ENCODE results near the gene MED23.

MED23 gene

GRCh38 chr6:131629651-131630050 is 1.6 kb upstream of the MED23 start:
- TF ChIP-seq CTCF (IDR thresholded peaks at IDR 0.05; ENCODE audit: insufficient read depth, low read length, poor library complexity, severe bottlenecking) = no peak
- Histone ChIP-seq H3K4me3 (replicated peaks; ENCODE audit: low read depth, low read length) (no peak overlapping the region), H3K27me3 (replicated peaks; ENCODE audit: control insufficient read depth, insufficient read depth, low read length) (no peaks in the 10 kb centered on the region; the same call in 1 of the 2 replicates), H3K36me3 (ENCODE audit: control insufficient read depth, insufficient read depth, low read length) (no peaks in the 10 kb centered on the region)
- DNase-seq (ENCODE audit: extremely low read depth, insufficient read length) = no peak

- H3K4me3 ChIP-seq (replicated peaks; ENCODE audit: low read depth, low read length) = no peak overlapping the region
- DNase-seq (ENCODE audit: extremely low read depth, insufficient read length) = no peak
- TF ChIP-seq CTCF (IDR thresholded peaks at IDR 0.05; ENCODE audit: insufficient read depth, low read length, poor library complexity, severe bottlenecking) = no peak
- H3K36me3 ChIP-seq (ENCODE audit: control insufficient read depth, insufficient read depth, low read length) = 0 out of 2 replicates have a peak, but pooled peaks cover 3% of the 10 kb centered on the region
- H3K27me3 ChIP-seq (replicated peaks; ENCODE audit: control insufficient read depth, insufficient read depth, low read length) = no peaks in the 10 kb centered on the region; the same call in 1 of the 2 replicates
These were observed 684 bp upstream of the MED23 start for GRCh38 chr6:131628726-131629125.

DNA sequence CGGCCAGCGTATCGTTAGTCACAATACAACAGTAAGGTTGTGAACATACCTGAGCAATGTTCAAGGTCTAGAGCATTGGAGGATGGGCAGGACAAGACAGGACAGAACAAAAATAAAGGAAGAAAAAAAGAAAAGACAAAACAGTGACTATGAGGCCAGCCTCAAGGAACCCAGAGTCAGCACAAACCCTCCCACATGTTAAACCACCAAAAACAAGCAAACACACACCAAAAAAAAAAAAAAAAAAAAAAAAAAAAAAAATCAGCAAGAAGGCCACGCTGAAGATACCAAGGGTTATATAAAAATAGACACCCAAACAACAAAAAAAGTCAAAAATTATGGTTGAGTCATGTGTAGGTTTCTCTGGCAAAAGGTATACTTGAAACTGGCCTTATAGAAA is 12.8 kb downstream of the MED23 start:
- TF ChIP-seq CTCF (IDR thresholded peaks at IDR 0.05; ENCODE audit: insufficient read depth, low read length, poor library complexity, severe bottlenecking) = no peak
- peaks cover 8% of the 10 kb centered on the region for H3K36me3 ChIP-seq (ENCODE audit: control insufficient read depth, insufficient read depth, low read length)
- H3K27me3 ChIP-seq (replicated peaks; ENCODE audit: control insufficient read depth, insufficient read depth, low read length) = no peaks in the 10 kb centered on the region
- no peak for DNase-seq (ENCODE audit: extremely low read depth, insufficient read length)
- H3K4me3 ChIP-seq (replicated peaks; ENCODE audit: low read depth, low read length) = no peak overlapping the region

DNA sequence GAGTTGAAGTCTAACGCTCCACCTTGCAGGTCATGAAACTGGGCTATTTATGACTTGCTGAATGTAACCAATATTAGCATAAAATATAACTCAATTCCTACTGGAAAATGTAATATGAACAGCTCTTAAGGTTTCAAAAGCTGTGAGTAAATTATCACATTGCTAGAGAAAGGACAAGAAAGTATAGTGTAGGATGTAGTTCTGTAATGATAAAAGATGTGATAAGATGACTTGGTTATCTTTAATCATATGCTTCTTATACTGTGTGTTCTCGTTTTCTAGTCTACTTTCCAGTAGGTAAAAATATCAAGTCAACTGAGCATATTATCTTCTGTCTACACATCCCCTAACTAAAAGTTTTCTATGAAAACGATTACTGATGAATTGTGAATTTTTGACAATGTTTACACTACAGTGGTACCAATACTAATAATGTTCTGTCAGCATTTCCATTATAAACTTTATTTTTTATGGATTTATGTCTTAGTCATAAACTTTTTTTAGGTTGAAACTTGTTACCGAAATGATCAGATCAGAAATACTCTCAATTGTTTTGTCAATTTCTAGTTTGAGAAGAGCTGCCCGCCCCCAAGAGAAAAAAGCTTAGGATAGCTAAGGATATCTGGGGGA is 14.6 kb downstream of the MED23 start:
- no peak for TF ChIP-seq CTCF (IDR thresholded peaks at IDR 0.05; ENCODE audit: insufficient read depth, low read length, poor library complexity, severe bottlenecking)
- H3K36me3 ChIP-seq (ENCODE audit: control insufficient read depth, insufficient read depth, low read length) = peaks cover 4% of the 10 kb centered on the region
- no peak for DNase-seq (ENCODE audit: extremely low read depth, insufficient read length)
- no peak overlapping the region for H3K4me3 ChIP-seq (replicated peaks; ENCODE audit: low read depth, low read length)
- H3K27me3 ChIP-seq (replicated peaks; ENCODE audit: control insufficient read depth, insufficient read depth, low read length) = no peaks in the 10 kb centered on the region

- Histone ChIP-seq H3K4me3 (replicated peaks; ENCODE audit: low read depth, low read length) (no peak overlapping the region), H3K36me3 (ENCODE audit: control insufficient read depth, insufficient read depth, low read length) (peaks cover 2% of the 10 kb centered on the region), H3K27me3 (replicated peaks; ENCODE audit: control insufficient read depth, insufficient read depth, low read length) (no peaks in the 10 kb centered on the region)
- TF ChIP-seq CTCF (IDR thresholded peaks at IDR 0.05; ENCODE audit: insufficient read depth, low read length, poor library complexity, severe bottlenecking) = no peak
- DNase-seq (ENCODE audit: extremely low read depth, insufficient read length) = no peak
These were observed 25.2 kb downstream of the MED23 start for GRCh38 chr6:131602781-131603312.
